Omental fat pad (tissue), 4 donors: ENCODE measurements around the gene PAX5. TPM values are rescaled to one million over a fixed set of nuclear protein-coding genes. Genes with fewer than 3 reads are reported as not detected.

Source experiments
- ATAC-seq: fragments of 150-250 bp; one replicate; pipeline ENCODE4 v1.9.1; 2016; ENCODE audit warnings: mild to moderate bottlenecking, moderate library complexity; ENCODE audit not compliant: low FRiP score
- DNase-seq: peaks from one replicate; pipeline ENCODE4 v3.0.0-alpha.2; 2019; ENCODE audit warnings: low spot score
- CTCF ChIP-seq, 3 donors: fragments of 450-650 bp; IDR thresholded peaks; one replicate each; pipeline ENCODE4 v1.5.1; 2016 to 2017; ENCODE audit warnings: antibody characterized with exemption in 3 of 3, mild to moderate bottlenecking in 3 of 3, moderate library complexity in 2 of 3
- total RNA-seq, 4 donors: library from RNA; depleted of rRNA; stranded (reverse); fragments of >200 nt; gene quantifications; one replicate each; pipeline ENCODE4 v1.1.0, GENCODE V29; 2016

Gene PAX5
- total RNA-seq, 4 donors from 2014 or later: 0.09 to 1.2 (median 0.24) TPM; not detected in 1

GRCh38 chr9:36902080-36902716, 131.9 kb downstream of the PAX5 start:
- TF ChIP-seq CTCF (IDR thresholded peaks at IDR 0.05): no peak
- DNase-seq (no peak), ATAC-seq (no peak)

GRCh38 chr9:36901528-36901927, 132.5 kb downstream of the PAX5 start:
- TF ChIP-seq CTCF (IDR thresholded peaks at IDR 0.05): no peak
- ATAC-seq (no peak), DNase-seq (no peak)

DNA sequence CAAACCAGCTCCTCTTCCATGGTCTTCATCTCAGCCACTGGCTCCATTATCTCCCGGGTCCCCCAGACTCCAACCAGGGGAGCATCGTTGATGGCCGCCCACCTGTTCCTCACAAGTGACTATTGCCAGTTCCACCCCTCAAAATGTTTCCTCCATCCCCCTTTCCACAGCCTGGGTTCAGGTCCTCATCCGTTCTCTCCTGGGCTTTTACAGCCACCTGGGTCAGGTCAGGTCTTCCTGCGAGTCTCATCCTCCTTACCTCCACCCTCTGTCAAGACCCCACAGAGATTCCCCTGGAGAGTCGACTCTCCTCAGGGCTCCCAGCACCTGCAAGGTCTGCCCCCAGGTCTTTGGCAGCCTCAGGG, 133.2 kb downstream of the PAX5 start:
- DNase-seq (no peak), ATAC-seq (no peak)
- TF ChIP-seq CTCF (IDR thresholded peaks at IDR 0.05): no peak

GRCh38 chr9:36900136-36900855, 133.8 kb downstream of the PAX5 start:
- no peak for ATAC-seq
- DNase-seq: no peak
- TF ChIP-seq CTCF (IDR thresholded peaks at IDR 0.05): no peak

- ATAC-seq (no peak), DNase-seq (no peak)
- no peak for TF ChIP-seq CTCF (IDR thresholded peaks at IDR 0.05)
These were observed 134.7 kb downstream of the PAX5 start for GRCh38 chr9:36899406-36899805.

DNA sequence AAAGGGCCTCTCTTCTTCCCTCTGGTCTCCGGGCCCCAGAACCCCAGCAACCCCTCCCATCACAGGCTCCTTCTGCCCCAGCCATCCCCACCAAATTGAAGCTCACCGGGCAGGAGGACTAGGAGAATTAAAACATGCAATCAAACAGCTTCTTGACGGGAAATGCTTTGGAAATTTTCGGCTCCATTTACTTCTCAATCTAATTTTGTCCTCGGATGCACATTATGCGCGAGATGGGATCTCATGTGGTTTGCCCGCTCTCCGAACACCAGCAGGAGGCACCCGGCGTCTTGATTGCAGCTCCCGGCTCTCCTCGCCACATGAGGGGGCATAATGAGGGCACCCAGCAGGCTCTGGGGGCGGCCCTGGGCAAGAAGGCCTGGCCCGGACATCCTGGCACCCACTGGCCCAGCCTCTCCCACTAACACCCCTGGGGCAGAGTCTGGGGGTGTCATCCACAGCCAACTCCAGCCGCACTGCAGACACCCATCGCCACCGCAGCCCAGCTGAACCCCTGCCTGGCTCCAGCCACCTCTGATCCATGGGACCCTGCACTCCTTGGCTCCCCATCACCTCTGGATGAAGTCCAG, 135.5 kb downstream of the PAX5 start:
- no peak for TF ChIP-seq CTCF (IDR thresholded peaks at IDR 0.05)
- no peak for ATAC-seq
- no peak for DNase-seq

DNA sequence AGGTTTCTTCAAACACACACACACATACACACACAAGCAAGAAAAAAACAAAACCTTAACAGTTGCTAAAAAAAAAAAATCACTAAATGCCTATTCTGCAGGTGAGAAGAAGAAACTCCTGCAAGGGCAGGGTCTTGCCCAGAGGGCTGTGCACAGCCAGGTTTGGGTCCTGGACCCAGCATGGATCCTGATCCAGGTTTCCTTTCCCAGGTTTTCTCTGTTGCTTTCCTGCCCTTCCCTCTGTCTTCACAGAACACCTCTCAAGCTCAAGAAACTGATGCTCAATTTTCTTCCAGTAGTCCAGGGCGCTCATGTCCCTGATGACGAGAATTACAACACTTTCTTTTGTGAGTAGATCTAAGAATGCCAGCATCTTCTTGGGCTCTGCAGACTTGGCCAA, 136.6 kb downstream of the PAX5 start:
- TF ChIP-seq CTCF (IDR thresholded peaks at IDR 0.05): no peak
- DNase-seq (no peak), ATAC-seq (no peak)
